GM20431 (cell line): Measurements from ENCODE around the gene DBX1.
"Not testable (repeated sequence)": the region's sequence is repeated elsewhere in the genome, so short reads cannot be mapped to it uniquely, and the experiment has no call there.

Experiments
- in situ Hi-C: fragments of 300-500 bp; cut with MseI, MboI; formaldehyde crosslinking; loops from one replicate; pipeline ENCODE4 v1.15.0; 2020; ENCODE audit warnings: low sequenced_read_pairs; ENCODE audit not compliant: unreplicated experiment

Gene DBX1

DNA sequence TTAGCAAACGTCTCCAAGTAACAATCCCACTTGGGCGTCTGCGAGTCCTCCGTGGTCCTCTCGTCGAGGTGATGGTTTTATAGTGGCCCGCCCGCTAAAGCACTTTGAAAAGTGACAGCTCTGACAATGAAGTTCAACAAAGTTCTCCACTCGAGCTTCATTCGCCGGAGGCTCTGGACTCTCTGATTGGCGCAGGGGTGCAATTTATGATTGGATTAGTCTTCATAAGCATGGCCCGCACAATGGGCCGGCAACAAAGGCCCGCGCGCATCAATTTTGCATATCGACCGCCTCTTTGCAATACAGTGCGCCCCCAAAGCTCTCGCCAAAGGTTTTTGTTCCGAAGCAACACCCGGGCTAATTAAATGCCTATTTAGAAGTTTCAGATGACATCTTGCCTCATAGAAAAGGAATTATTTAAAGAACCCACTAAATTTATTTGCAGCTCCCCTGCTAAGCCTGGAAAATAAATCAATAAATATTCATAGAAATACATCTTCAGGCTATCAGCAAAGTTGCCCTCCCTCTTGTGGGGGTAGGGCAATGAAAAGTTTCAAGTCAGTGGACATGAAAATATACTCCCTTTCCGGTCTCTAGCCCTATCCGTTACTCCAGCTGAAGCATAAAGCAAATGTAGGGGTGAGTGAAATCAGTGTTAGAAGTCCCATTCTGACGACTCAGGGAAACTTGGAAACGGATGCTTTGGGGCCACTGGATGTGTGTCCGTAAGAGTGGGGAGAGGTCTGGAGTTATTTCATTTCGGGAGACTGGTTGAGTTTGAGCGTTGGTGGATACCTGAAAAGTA is at the start of gene DBX1:
Gene DBX1, minus strand, starts transcription at position 51 of the 805 bp plus-strand sequence. CDS start 151 bp downstream, outside the sequence.
- in situ Hi-C loops, result no loop called here

DNA sequence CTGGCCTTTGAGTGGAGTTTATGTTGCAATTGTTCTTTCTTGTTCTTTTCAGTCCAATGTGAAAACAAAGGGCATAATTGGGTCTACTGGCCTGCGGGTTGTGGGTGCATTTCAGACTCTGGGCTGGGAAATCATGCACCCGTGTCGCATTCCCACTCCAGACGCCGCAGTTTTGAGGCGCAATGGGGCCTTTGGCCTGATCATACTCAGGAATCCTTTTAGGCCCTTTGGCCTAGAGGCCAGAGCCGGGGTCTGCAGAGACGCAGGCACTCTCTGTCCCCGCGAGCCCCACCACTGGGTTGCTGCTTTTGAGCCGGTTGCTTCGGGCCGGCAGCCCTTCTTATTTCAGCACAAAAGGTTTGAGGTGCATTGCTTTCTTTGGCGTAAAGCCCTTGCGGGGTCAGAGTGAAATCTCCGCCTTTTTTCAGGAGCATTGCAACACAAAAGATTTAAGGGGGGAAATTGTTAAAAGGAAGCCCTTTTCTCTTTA is 48.4 kb upstream of the DBX1 start:
- in situ Hi-C loops, result no loop called here

- in situ Hi-C loops, result no loop called here
These were observed 47.7 kb upstream of the DBX1 start for GRCh38 chr11:20207781-20208621.

GRCh38 chr11:20205807-20206206 is 45.5 kb upstream of the DBX1 start:
- in situ Hi-C loops, result no loop called here

DNA sequence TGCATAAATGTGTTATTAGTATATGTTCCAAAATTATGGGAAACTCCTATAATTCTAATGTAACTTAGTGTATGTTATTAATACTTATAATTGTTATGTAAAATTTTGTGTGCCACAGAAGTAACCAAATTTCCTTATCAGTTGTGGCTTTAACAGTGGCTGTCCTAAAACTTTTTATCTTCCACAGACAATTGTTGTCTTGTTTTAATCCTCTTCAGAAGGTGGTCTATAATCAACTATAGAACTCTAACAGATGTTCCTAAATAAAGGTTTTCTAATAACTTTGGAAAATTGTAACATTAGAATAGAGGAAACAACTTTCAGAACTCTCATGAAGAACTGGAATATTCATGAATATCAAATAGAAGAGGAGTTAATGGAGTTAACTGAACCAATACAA is 44.4 kb upstream of the DBX1 start:
- in situ Hi-C loops, result no loop called here

GRCh38 chr11:20203831-20204230 is 43.6 kb upstream of the DBX1 start:
- in situ Hi-C loops, result no loop called here

DNA sequence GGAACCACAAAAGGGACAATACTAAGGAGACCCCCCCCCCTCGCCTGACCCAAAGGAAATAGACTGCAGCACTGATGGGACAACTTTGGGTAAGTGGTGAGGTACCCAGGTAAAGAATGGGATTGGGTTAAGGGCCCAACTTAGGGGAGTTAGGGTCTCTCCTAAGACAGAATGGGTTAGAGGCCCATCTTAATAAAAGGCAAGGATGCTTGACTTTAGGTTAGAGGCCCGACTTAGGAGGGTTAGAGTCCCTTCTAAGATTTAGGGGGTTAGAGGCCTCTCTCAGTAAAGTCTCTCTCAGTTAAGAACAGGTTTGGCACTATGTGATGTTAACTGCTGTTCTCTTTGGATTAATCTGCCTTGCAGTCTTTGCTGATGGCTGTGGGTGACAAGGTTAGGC is 41.0 kb upstream of the DBX1 start:
- in situ Hi-C loops, result no loop called here

GRCh38 chr11:20200331-20200955 is 40.2 kb upstream of the DBX1 start:
- in situ Hi-C loops, result not testable (repeated sequence)

DNA sequence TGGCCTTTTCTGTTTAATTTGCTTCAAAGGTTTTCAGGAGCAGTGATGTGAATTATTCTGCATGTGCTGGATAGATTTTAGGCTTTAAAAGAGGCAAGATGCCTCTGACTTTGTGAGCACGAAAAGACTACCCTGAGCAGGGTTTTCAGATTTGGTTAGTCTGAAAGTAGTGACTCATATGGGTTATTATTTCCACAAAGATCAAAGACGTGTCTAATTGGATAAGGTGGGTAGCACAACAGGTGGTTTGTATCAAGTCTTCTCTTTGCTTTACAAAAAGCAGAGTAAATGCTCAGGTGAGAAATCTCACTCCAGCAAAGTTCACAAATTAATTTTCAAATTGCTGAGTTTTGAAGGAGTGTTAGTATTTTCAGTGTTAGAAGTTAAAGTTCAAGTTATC is 37.6 kb upstream of the DBX1 start:
- in situ Hi-C loops, result no loop called here

DNA sequence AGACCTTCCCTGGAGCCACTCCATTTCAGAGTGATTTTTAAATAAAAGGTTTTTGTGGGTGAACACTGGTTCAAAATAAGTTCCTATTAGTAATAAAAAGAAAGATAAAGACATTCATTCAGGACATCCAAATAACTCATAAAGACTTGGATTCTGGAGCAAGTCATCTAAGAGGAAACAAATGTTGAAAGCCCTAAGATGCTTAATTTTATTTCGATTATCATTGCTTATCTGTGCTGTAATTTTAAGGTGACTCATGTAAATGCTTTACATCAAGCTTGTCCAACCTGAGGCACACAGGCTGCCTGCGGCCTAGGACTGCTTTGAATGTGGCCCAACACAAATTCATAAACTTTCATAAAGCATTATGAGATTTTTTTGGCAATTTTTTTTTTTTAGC is 34.2 kb upstream of the DBX1 start:
- in situ Hi-C loops, result no loop called here

GRCh38 chr11:20193307-20193706 is 33.0 kb upstream of the DBX1 start:
- in situ Hi-C loops, result no loop called here

GRCh38 chr11:20192641-20193040 is 32.4 kb upstream of the DBX1 start:
- in situ Hi-C loops, result no loop called here

GRCh38 chr11:20192151-20192550 is 31.9 kb upstream of the DBX1 start:
- in situ Hi-C loops, result no loop called here

- in situ Hi-C loops, result no loop called here
These were observed 18.7 kb upstream of the DBX1 start for GRCh38 chr11:20178976-20179375.

DNA sequence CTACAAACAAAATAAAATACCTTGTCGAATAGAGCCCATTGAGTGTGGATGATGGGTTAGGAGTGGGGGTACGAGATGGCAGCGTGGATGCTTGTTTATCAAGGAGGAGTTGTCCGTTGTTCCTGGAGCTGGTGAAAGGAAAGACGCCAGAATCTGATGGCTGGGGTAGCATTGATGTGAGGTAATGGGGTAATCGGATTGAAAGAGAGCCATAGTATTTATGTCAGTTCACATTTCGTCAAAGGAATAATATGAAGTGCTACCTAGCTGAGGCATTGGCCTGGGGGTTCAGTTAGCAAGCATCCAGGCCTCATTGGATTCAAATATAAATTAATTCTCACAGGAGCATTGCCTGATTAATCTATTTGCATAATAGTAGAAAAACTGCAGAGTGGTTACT is 16.9 kb upstream of the DBX1 start:
- in situ Hi-C loops, result no loop called here

DNA sequence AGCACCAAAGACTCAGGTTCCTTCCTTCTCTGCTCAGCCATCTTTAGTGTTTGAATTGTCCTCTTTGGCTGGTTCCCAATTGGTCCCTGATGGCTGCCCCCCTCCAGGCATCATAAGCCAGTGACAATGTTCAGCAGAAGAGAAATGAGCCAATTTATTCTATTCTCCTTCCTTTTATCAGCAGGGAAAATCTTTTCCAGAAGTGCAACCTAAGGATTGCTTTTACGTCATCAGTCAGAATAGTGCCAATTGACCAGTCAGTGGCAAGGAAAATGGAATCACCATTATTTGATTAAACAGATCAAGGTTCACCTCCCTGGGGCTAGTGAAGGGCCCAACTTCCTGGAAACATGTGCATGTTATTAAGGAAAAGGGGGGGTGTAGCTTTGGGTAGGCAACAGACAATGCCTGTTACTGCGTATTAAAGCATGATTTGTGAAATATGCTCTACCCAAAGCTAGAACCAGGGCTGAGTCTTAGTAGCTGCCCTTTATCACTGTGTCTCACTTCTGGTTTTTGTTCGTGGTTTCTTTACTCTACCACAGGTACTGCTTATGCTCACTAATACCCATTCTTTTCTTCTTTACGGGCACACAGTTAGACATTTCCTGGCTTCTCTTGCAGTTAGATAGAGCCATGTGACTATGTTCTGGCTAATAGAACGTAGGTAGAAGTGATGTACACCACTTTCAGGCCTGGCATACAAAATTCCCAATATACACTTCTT is 12.6 kb upstream of the DBX1 start:
- in situ Hi-C loops, result no loop called here

GRCh38 chr11:20163783-20164481 is 3.7 kb upstream of the DBX1 start:
- in situ Hi-C loops, result no loop called here

DNA sequence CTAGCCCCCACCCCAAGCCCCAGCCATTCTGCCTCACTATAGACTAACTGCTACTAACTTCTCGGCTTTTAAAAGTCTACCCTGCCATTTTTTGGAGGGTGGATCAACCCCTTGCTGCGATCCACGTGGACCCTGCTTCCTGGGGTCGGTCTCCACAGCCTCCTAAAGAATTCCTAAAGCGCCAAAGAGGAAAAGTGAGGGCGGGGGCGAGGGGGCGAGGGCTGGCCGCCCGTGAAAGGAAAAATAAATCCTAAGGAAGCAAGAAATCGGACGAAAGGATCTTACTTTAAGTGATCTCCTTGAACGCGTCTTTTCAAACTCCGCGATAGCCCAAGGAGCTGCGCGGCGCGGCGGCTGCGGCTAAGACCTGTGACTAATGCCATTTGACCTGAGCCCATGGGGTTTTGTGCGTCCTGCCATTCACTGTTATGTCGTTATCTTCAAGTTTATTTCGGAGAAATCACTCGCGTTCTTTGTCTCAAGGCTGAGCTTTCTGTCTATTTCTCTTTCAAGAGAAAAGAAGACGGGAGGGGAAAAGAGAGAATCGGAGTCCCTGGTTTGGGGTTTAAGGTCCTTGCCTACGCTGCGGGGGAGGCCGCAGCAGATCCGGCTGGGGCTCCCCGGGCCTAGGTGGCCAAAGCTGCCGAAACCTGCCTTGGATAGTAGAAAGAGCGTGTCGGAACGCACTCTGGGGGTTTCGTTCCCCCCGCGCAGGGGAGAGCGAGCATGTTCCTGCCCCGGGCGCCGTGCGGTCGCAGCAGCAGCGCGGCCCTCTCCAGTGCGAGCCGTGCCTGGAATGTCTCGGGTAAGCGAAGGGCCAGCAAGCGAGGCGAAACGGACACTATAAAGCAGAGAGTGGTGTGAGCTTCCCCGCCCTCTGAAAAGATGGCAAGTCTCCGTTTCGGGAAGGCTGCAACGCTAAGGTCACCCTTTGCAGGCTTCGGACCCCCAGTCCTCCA is 2.8 kb upstream of the DBX1 start:
- in situ Hi-C loops, result no loop called here
